DND-41 (cell line): ENCODE measurements around the gene ITIH3.

ENCODE experiments used
- ATAC-seq: fragments of 200-7000 bp; cut with Tn5 transposase; 3 replicates; pipeline ENCODE4 v1.9.1; 2021; ENCODE audit warnings: low read depth; ENCODE audit not compliant: insufficient read depth
- DNase-seq: peaks from one replicate; pipeline ENCODE4 v3.0.0-alpha.2; 2020
- H2AFZ ChIP-seq: 2 replicates; pipeline ENCODE4 v1.6.0; 2012; ENCODE audit warnings: low read depth, low read length
- H3K27ac ChIP-seq: 2 replicates; pipeline ENCODE4 v1.5.1; 2012; ENCODE audit warnings: low read length, inconsistent platforms
- H3K27me3 ChIP-seq: fragments of 200-600 bp; sonication (generic); 2 replicates; pipeline ENCODE4 v1.6.0; 2012; ENCODE audit warnings: low read length, mild to moderate bottlenecking, inconsistent platforms; ENCODE audit not compliant: insufficient read depth, poor library complexity
- H3K36me3 ChIP-seq: 2 replicates; pipeline ENCODE4 v1.5.1; 2012; ENCODE audit warnings: low read length, inconsistent platforms; ENCODE audit not compliant: insufficient read depth
- H3K4me1 ChIP-seq: 2 replicates; pipeline ENCODE4 v1.5.1; 2012; ENCODE audit warnings: mild to moderate bottlenecking, low read length; ENCODE audit not compliant: insufficient read depth
- H3K4me2 ChIP-seq: 2 replicates; pipeline ENCODE4 v1.6.0; 2012; ENCODE audit warnings: mild to moderate bottlenecking, moderate library complexity, low read length, inconsistent platforms; ENCODE audit not compliant: insufficient read depth
- H3K4me3 ChIP-seq, 2 experiments: fragments of 200-600 bp in 1 of 2; shearing (Covaris generic) in 1 of 2; 2 replicates each; pipeline ENCODE4 v1.5.1; 2012 to 2016; ENCODE audit warnings: inconsistent platforms in 2 of 2, low read length in 2 of 2, mild to moderate bottlenecking in 2 of 2, low read depth in 1 of 2, moderate library complexity in 1 of 2
- H3K79me2 ChIP-seq: 2 replicates; pipeline ENCODE4 v1.6.0; 2012; ENCODE audit warnings: low read length, inconsistent platforms; ENCODE audit not compliant: insufficient read depth
- H3K9ac ChIP-seq: 2 replicates; pipeline ENCODE4 v1.6.0; 2012; ENCODE audit warnings: low read depth, mild to moderate bottlenecking, inconsistent platforms, low read length, moderate library complexity
- H3K9me3 ChIP-seq: 2 replicates; pipeline ENCODE4 v1.5.1; 2012; ENCODE audit warnings: low read length, moderate library complexity, mild to moderate bottlenecking, inconsistent platforms; ENCODE audit not compliant: insufficient read depth, severe bottlenecking
- H4K20me1 ChIP-seq: 2 replicates; pipeline ENCODE4 v1.6.0; 2012; ENCODE audit warnings: low read length; ENCODE audit not compliant: insufficient read depth
- CTCF ChIP-seq: IDR thresholded peaks from 2 replicates; pipeline ENCODE4 v1.5.1; 2012; ENCODE audit warnings: borderline replicate concordance, low read length, moderate library complexity, mild to moderate bottlenecking; ENCODE audit not compliant: poor library complexity, severe bottlenecking; ENCODE audit errors: extremely low read depth
- EZH2 ChIP-seq: IDR thresholded peaks from 3 replicates; pipeline ENCODE4 v1.6.1; 2012; ENCODE audit warnings: borderline replicate concordance, low read depth, mild to moderate bottlenecking, moderate library complexity, low read length, inconsistent platforms; ENCODE audit not compliant: severe bottlenecking

ITIH3 gene

GRCh38 chr3:52852419-52852818 is 57.8 kb downstream of the ITIH3 start:
- H3K27me3 ChIP-seq: no peaks in the 10 kb centered on the region
- H3K4me1 ChIP-seq: no peaks in the 10 kb centered on the region
- DNase-seq: no peak
- no peak for TF ChIP-seq CTCF
- TF ChIP-seq EZH2: no peak
- H3K4me3 ChIP-seq: no peak overlapping the region
- H3K36me3 ChIP-seq: peaks cover 33% of the 10 kb centered on the region
- H2AFZ ChIP-seq: no peak overlapping the region
- no peak overlapping the region for H3K4me2 ChIP-seq
- no peaks in the 10 kb centered on the region for H3K9me3 ChIP-seq
- no peaks in the 10 kb centered on the region for H3K79me2 ChIP-seq
- no peak overlapping the region for H3K27ac ChIP-seq
- no peak for ATAC-seq
- peaks cover 4% of the 10 kb centered on the region; the same call in 1 of the 2 replicates for H4K20me1 ChIP-seq
- no peak overlapping the region; the same call in 1 of the 2 replicates for H3K9ac ChIP-seq

- H3K4me1 ChIP-seq: no peaks in the 10 kb centered on the region
- H3K4me2 ChIP-seq: no peak overlapping the region
- TF ChIP-seq CTCF: no peak
- no peak for TF ChIP-seq EZH2
- no peaks in the 10 kb centered on the region for H3K9me3 ChIP-seq
- no peak overlapping the region for H3K27ac ChIP-seq
- DNase-seq (no peak), ATAC-seq (no peak)
- no peaks in the 10 kb centered on the region for H3K27me3 ChIP-seq
- no peak overlapping the region for H2AFZ ChIP-seq
- H3K79me2 ChIP-seq: no peaks in the 10 kb centered on the region
- H3K9ac ChIP-seq: no peak overlapping the region
- peaks cover 24% of the 10 kb centered on the region for H3K36me3 ChIP-seq
- H3K4me3 ChIP-seq: no peak overlapping the region
- H4K20me1 ChIP-seq: peaks cover 4% of the 10 kb centered on the region; the same call in 1 of the 2 replicates
Observed at GRCh38 chr3:52854013-52854412, 59.4 kb downstream of the ITIH3 start.

DNA sequence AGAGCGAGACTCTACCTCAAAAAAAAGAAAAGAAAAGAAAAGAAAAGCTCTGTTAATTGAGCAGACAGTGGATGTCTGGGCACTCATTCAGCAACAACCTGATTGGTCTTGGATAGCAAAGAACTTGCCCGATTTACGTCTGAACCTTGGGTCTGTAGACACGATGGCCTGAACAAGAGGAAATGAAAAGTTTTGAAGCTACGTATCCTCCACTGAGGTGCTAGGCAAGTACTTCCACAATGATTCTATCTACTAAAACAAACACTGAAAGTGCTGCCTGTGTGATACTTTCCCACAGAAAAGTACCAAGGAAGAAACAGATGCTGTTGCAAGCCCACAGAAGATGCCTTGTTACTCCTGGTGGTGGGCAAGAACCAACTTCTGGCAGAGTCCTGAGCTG is 62.1 kb downstream of the ITIH3 start:
- no peak for DNase-seq
- Histone ChIP-seq H3K4me2 (no peak overlapping the region), H3K9ac (no peak overlapping the region), H3K4me1 (no peaks in the 10 kb centered on the region), H3K79me2 (no peaks in the 10 kb centered on the region), H3K4me3 (no peak overlapping the region), H4K20me1 (peaks cover 9% of the 10 kb centered on the region; the same call in 1 of the 2 replicates), H3K27ac (no peak overlapping the region), H3K9me3 (no peaks in the 10 kb centered on the region), H2AFZ (no peak overlapping the region), H3K27me3 (no peaks in the 10 kb centered on the region), H3K36me3 (peaks cover 8% of the 10 kb centered on the region)
- ATAC-seq: no peak
- TF ChIP-seq CTCF: no peak
- no peak for TF ChIP-seq EZH2

GRCh38 chr3:52857133-52857532 is 62.5 kb downstream of the ITIH3 start:
- H3K79me2 ChIP-seq: no peaks in the 10 kb centered on the region
- H3K4me3 ChIP-seq: no peak overlapping the region
- ATAC-seq (no peak), DNase-seq (no peak)
- peaks cover 12% of the 10 kb centered on the region; the same call in 1 of the 2 replicates for H4K20me1 ChIP-seq
- H2AFZ ChIP-seq: no peak overlapping the region
- H3K4me1 ChIP-seq: no peaks in the 10 kb centered on the region
- H3K4me2 ChIP-seq: no peak overlapping the region
- peaks cover 3% of the 10 kb centered on the region for H3K36me3 ChIP-seq
- no peak for TF ChIP-seq EZH2
- TF ChIP-seq CTCF: no peak
- no peaks in the 10 kb centered on the region for H3K9me3 ChIP-seq
- no peaks in the 10 kb centered on the region for H3K27me3 ChIP-seq
- H3K27ac ChIP-seq: no peak overlapping the region
- H3K9ac ChIP-seq: no peak overlapping the region
